PFSK-1 (cell line): ENCODE results near the gene ZNF740.

ENCODE experiments used
- FOXP2 ChIP-seq: optimal IDR thresholded peaks from 2 replicates; pipeline ENCODE3; 2011; ENCODE audit warnings: borderline replicate concordance, control low read depth, inconsistent platforms; ENCODE audit not compliant: insufficient read depth; ENCODE audit errors: extremely low read length, extremely low read depth
- POLR2AphosphoS5 ChIP-seq: IDR thresholded peaks from 2 replicates; pipeline ENCODE4 v1.6.1; 2012; ENCODE audit warnings: low read depth, mild to moderate bottlenecking, control low read depth, low read length, moderate library complexity
- TAF1 ChIP-seq: IDR thresholded peaks from 2 replicates; pipeline ENCODE4 v1.6.1; 2012; ENCODE audit warnings: low read length, control low read depth, borderline replicate concordance; ENCODE audit not compliant: insufficient read depth

- TF ChIP-seq TAF1 = no peak
- no peak for TF ChIP-seq FOXP2
- TF ChIP-seq POLR2AphosphoS5 = no peak
Measured at GRCh38 chr12:53190108-53190729, 9.7 kb downstream of the ZNF740 start.
